Ascending aorta (tissue), 2 donors: Measurements from ENCODE around the gene RSU1. TPM values are rescaled to one million over a fixed set of nuclear protein-coding genes. Genes with fewer than 3 reads are reported as not detected.

ENCODE experiments used
- DNase-seq, 2 donors: peaks; one replicate each; pipeline ENCODE4 v3.0.0-alpha.2; 2019; ENCODE audit warnings: low spot score in 2 of 2
- H3K27ac ChIP-seq, 2 donors: fragments of 200-600 bp; sonication (generic); one replicate each; pipeline ENCODE4 v1.5.1; 2016 to 2017; ENCODE audit warnings: mild to moderate bottlenecking in 1 of 2
- H3K27me3 ChIP-seq: fragments of 200-600 bp; sonication (generic); one replicate; pipeline ENCODE4 v1.5.1; 2017
- H3K36me3 ChIP-seq, 2 donors: fragments of 200-600 bp; sonication (generic); one replicate each; pipeline ENCODE4 v1.5.1; 2016
- H3K4me1 ChIP-seq, 2 donors: fragments of 200-600 bp; sonication (generic); one replicate each; pipeline ENCODE4 v1.5.1; 2016 to 2017; ENCODE audit warnings: mild to moderate bottlenecking in 1 of 2
- H3K4me3 ChIP-seq, 2 donors: fragments of 200-600 bp; sonication (generic); one replicate each; pipeline ENCODE4 v1.5.1; 2016 to 2017; ENCODE audit warnings: mild to moderate bottlenecking in 1 of 2
- H3K9me3 ChIP-seq, 2 donors: fragments of 200-600 bp; sonication (generic); one replicate each; pipeline ENCODE4 v1.5.1; 2016
- intact Hi-C: fragments of 100-400 bp; cut with DNase I; formaldehyde crosslinking; loops from one replicate; pipeline ENCODE4 v1.15.1; 2023
- total RNA-seq: library from RNA; depleted of rRNA; stranded (reverse); fragments of >200 nt; gene quantifications from one replicate; pipeline ENCODE4 v1.1.0, GENCODE V29; 2016
- TF ChIP-seq, protein P1 (sequence below), 3 experiments: fragments of 200-600 bp in 2 of 3; fragments of 450-650 bp in 1 of 3; sonication (generic) in 2 of 3; IDR thresholded peaks; one replicate each; pipeline ENCODE4 v1.5.1; 2016 to 2019; ENCODE audit warnings: antibody characterized with exemption in 3 of 3, mild to moderate bottlenecking in 1 of 3, moderate library complexity in 1 of 3

Gene RSU1
- total RNA-seq, 1 donor from 2014 or later, result 82.2 TPM

- Histone ChIP-seq H3K27me3 (no peaks in the 10 kb centered on the region), H3K4me3 (no peak overlapping the region), H3K27ac (no peak overlapping the region), H3K9me3 (no peaks in the 10 kb centered on the region), H3K4me1 (no peaks in the 10 kb centered on the region), H3K36me3 (no peaks in the 10 kb centered on the region)
- intact Hi-C loops, result no loop called here
- no peak for DNase-seq
- TF ChIP-seq, protein P1, sequence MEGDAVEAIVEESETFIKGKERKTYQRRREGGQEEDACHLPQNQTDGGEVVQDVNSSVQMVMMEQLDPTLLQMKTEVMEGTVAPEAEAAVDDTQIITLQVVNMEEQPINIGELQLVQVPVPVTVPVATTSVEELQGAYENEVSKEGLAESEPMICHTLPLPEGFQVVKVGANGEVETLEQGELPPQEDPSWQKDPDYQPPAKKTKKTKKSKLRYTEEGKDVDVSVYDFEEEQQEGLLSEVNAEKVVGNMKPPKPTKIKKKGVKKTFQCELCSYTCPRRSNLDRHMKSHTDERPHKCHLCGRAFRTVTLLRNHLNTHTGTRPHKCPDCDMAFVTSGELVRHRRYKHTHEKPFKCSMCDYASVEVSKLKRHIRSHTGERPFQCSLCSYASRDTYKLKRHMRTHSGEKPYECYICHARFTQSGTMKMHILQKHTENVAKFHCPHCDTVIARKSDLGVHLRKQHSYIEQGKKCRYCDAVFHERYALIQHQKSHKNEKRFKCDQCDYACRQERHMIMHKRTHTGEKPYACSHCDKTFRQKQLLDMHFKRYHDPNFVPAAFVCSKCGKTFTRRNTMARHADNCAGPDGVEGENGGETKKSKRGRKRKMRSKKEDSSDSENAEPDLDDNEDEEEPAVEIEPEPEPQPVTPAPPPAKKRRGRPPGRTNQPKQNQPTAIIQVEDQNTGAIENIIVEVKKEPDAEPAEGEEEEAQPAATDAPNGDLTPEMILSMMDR (IDR thresholded peaks at IDR 0.05), result no peak
These were observed 130.9 kb downstream of the RSU1 start for GRCh38 chr10:16686054-16686902.

DNA sequence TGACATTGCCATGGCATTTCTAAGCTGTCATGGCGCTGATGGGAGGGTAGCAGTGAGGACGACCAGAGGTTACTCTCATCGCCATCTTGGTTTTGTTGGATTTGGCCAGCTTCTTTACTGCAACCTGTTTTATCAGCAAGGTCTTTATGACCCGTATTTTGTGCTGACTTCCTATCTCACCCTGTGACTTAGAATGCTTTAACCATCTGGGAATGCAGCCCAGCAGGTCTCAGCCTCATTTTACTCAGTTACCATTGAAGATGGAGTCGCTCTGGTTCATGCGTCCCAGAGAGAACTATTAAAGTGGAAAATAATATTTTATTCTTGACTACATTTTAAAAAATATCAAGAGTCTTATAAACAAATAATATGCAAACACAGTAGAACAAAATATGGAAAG, 131.7 kb downstream of the RSU1 start:
- no peak for DNase-seq
- Histone ChIP-seq H3K4me1 (no peaks in the 10 kb centered on the region), H3K36me3 (no peaks in the 10 kb centered on the region), H3K27ac (no peak overlapping the region), H3K4me3 (no peak overlapping the region), H3K27me3 (no peaks in the 10 kb centered on the region), H3K9me3 (no peaks in the 10 kb centered on the region)
- TF ChIP-seq, protein P1 (IDR thresholded peaks at IDR 0.05), result no peak
- intact Hi-C loops, result no loop called here

DNA sequence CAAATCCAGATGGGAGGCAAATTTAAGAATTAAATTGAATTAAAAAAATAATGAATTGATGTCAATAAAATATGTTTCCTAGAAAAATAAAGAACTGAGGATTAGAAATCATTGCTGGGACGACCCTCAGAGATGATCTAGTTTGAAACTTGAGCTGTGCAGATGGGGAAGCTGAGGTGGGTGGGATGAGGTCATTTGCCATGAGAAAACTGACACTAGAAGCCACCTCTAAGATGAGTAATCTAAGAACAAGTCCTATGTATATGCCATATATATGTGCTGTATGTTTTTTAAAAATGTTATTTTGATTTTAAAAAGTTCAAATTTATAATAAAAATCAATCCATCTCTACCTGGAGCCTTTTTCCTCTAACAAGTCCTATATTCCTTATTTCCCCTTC, 135.7 kb downstream of the RSU1 start:
- Histone ChIP-seq H3K27ac (no peak overlapping the region), H3K9me3 (no peaks in the 10 kb centered on the region), H3K27me3 (no peaks in the 10 kb centered on the region), H3K4me1 (no peaks in the 10 kb centered on the region), H3K4me3 (no peak overlapping the region), H3K36me3 (no peaks in the 10 kb centered on the region)
- intact Hi-C loops, result no loop called here
- TF ChIP-seq, protein P1 (IDR thresholded peaks at IDR 0.05), result no peak
- no peak for DNase-seq

DNA sequence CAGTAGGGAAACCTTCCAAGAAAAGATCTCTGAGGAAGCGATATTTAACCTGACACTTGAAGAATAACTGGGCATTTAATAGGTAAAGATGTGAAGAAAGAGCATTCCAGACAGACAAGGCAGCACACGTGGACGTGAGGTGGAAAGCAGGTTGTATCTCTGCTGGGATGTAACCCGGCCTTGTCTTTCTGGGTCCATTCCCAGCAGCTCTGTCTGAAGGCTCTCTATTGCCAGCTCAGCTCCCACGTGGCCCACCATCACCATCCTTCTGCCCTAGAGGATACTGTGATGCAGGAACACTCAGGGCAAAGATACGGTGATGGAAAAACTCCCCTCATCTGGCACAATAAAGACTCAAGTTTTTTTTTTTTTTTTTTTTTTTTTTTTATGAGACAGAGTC, 137.7 kb downstream of the RSU1 start:
- H3K4me3 ChIP-seq, result no peak overlapping the region
- TF ChIP-seq, protein P1 (IDR thresholded peaks at IDR 0.05), result no peak
- DNase-seq, result no peak
- no peaks in the 10 kb centered on the region for H3K36me3 ChIP-seq
- H3K9me3 ChIP-seq, result no peaks in the 10 kb centered on the region
- no peaks in the 10 kb centered on the region for H3K27me3 ChIP-seq
- H3K27ac ChIP-seq, result no peak overlapping the region
- no peaks in the 10 kb centered on the region for H3K4me1 ChIP-seq
- intact Hi-C loops, result no loop called here

DNA sequence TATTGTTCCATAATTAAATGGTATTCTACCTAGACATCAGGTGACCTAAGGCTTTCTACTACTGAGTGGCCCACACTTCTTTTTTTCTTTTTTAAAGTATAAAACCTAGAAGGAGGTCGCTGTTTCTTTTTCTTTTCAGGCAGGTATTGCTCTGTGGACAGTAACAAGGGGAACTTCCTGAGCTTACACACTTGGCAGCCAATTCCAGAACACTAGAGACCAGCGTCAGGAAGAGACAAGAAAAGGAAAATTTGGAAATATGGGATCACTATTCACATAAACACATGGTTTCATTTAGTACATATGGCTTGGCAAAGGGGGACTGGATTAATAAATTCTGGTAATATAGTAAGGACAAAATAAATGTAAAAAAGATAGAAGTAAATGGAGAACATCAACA, 141.9 kb downstream of the RSU1 start:
- peaks cover 0 to 6% of the 10 kb centered on the region in 2 donors for H3K36me3 ChIP-seq
- no peaks in the 10 kb centered on the region for H3K9me3 ChIP-seq
- no peak overlapping the region for H3K4me3 ChIP-seq
- no peaks in the 10 kb centered on the region for H3K27me3 ChIP-seq
- TF ChIP-seq, protein P1 (IDR thresholded peaks at IDR 0.05), result no peak
- no peak overlapping the region for H3K27ac ChIP-seq
- no peak for DNase-seq
- H3K4me1 ChIP-seq, result no peaks in the 10 kb centered on the region
- intact Hi-C loops, result no loop called here
